Colon (tissue), 2 donors: Measurements from ENCODE around the gene CEP164.

ENCODE experiments used
- FAIRE-seq: peaks from 2 replicates; lab custom pipeline; 2012; peaks lifted over from hg19 to GRCh38; lab: Jason Lieb, UNC
- donor health status: control.
- donor health status: control.

The CEP164 gene

GRCh38 chr11:117366875-117367274 is 39.2 kb downstream of the CEP164 start:
- FAIRE-seq: no peak

DNA sequence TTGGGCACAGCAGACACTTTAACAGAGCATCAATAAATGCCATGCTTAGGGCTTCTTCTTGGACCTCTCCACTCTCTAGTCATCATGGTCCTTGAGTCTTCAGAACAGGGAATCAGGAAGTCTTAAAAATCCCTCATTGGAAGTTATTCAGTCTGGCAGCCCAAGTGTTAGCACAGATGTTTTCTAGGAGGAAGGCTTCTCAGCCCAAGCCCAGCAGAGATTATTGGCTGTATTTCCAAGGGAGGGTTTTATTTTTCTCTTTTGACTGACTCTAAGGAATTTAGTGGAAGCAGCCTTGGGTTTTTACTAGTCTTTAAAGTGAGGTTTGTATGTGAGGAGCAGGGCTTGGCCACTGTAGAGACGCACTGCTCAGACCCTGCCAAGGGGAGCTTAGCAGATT is 41.9 kb downstream of the CEP164 start:
- no peak for FAIRE-seq

DNA sequence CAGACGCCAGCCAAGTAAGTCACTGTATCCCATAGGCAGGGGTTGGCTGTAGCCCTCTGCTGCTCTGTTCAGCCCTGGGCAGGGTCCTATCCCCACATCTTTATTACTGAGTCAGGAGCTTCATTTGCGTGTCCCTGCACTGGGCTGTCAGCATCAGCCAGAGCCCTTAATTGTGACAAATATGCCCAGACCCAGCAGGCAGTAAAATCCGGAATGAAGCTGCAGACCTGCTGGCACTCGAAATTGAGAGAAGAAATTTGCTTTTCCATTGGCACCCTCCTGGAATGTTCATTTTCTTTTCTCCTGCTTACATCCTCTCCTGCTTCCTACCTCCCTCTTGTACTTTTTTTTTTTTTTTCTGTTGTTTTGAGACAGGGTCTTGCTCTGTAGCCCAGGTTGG is 43.8 kb downstream of the CEP164 start:
- no peak for FAIRE-seq

- FAIRE-seq: no peak
Observed at GRCh38 chr11:117374316-117375055, 46.8 kb downstream of the CEP164 start.

- FAIRE-seq: no peak
Observed at GRCh38 chr11:117375960-117376359, 48.3 kb downstream of the CEP164 start.

GRCh38 chr11:117376517-117376916 is 48.9 kb downstream of the CEP164 start:
- no peak for FAIRE-seq

DNA sequence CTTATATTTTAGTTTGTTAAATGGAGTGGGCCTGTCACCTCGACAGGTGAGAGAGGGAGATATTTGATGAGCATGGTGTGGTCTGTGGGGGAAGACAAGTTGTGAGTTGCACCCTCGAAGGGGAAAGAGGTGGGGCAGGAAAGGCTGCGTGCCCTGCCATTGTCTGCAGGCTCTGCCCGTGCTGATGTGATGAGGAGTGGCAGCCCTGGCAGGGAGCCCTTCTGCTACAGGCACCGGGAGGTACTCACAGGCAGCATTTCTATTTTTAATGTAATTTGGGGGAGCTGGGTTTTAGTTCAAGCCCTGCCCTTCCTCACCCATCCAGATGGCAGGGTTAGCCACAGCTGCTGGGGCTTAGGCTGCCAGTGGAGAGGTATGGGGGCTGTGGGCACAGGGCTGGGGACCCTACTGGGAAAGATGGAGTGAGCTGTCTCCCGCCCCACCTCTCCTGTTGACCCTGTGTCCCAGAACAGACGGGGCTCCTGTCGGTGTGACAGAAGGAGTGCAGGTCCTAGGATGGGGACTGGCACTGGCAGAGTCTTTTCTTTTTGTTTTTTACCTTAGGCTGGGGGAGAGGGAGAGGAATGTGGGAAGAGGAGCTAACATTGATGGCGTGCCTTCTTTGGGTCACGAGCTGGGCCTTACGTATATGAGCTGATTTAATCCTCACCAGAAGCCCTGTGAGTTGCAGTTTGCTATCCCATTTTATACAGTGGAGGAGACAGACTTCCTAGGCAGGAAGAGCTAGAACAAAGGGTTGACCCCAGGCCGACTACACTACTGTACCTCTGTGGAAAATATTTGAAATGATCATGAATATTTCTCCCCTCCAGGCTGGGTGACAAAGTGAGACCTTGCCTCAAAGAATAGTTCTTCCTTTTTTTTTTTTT is 51.6 kb downstream of the CEP164 start:
- no peak for FAIRE-seq

DNA sequence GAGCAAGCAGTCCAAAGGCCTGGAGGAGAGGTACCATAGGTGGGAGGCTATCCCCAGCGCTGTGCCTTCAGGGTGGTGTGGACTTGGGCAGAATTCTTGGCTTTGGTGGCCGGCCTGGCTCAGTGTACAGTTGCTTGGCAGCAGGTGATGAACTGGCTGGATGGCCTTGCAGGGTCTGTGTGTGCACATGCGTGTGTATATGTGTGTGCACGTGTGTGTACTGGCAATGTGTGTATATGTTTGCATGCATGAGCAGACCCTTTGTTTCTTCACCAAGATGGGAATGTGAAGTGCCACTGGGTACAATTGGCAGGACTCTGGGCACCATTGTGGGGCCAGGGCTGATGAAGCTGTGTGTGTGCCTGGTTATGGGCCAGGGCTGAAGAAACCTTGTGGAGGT is 53.0 kb downstream of the CEP164 start:
- FAIRE-seq: no peak

DNA sequence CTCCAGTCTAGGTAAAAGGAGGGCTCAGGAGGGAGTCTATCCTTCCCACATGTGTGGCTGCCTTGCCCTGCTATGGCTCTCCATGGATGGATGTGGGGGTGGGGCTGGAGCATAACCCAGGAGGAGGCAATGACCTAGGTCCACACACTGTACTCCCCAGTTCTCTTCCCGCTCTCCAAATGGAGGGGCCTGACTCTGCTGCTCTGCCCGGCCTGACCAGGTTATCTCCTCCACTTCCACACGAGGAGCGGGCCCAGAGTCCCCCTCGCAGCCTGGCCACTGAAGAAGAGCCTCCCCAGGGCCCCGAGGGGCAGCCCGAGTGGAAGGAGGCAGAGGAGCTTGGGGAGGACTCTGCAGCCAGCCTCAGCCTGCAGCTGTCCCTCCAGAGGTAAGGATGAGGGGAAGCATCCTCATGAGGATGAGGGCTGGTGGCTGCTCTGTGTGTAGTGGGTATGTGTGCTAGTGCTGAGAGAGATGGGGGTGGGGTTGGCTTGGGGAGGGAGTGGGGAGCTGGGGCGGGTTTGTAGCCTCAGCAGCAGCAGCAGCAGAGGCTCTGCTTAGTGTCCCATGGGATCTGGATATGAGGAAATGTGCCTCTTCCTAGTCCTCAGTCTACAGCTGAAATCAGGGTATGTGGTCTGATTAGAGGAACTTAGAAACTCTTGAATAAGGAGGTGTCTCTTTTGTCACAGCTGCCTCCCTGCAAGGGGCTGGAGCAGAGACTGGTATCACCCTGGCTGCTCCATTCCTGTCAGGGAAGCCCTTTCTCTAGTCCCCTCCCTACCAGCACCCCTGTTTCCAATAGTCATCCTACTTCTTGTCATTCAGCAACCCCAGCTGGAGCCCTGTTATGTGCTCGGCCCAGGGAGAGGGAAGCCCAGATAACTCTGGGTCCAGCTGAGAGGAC is 54.1 kb downstream of the CEP164 start:
- no peak for FAIRE-seq

DNA sequence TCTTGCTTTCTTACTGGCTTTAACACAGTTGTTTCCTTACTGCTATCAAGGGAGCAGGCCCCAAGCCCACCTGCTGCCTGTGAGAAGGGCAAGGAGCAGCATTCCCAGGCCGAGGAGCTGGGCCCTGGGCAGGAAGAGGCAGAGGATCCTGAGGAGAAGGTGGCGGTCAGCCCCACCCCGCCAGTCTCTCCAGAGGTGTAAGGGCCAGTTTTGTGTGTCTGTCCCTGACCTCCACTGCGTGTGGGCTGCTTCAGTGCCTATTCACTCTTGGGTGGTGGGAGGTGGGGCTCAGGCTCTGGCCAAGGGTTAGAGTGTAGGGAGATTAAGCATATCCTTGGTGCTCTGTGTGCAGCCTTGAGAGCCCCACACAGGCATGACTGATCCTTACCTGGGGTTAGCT is 55.1 kb downstream of the CEP164 start:
- FAIRE-seq: no peak

DNA sequence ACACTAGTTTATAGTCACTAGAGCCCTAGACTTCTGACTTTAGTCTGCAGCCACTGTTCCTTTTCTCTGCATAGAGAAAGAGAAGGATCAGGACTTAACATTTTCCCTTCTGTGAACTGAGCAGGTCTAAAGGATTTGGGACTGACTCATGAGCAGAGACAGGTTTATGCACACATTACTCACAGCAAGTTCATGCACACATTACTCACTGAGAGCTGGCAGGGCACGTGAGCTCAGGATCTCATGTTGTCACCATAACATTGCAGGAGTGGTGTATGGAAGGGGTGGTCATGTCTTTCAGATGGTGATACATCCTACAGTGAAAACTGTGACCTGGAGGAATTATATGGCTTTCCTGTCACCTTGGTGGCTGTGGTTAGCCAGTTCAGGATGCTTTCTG is 56.4 kb downstream of the CEP164 start:
- FAIRE-seq: no peak

- FAIRE-seq: no peak
Observed at GRCh38 chr11:117385471-117385870, 57.8 kb downstream of the CEP164 start.

DNA sequence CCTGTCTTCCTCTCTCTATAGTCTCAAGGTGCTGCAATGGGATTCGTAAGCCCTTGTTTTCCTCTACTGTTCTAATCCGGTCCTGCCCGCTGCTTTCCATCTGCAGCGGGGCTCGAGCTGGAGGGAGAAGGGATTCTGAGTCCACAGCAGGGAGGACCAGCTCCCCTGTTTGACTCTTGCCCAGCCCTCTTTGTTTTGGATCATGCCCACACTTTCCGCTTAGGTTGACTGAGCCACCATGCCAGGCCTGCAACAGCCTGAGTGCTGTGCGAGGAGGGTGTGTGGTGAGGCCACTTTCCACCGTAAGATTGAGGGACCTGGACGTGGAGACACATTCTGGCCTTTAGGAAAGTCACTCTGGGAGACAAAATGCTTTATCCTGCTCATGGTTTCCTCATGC is 58.3 kb downstream of the CEP164 start:
- FAIRE-seq: no peak

GRCh38 chr11:117387992-117388755 is 60.5 kb downstream of the CEP164 start:
- FAIRE-seq: no peak

- no peak for FAIRE-seq
Observed at GRCh38 chr11:117390743-117391142, 63.1 kb downstream of the CEP164 start.

GRCh38 chr11:117391181-117391580 is 63.5 kb downstream of the CEP164 start:
- no peak for FAIRE-seq

DNA sequence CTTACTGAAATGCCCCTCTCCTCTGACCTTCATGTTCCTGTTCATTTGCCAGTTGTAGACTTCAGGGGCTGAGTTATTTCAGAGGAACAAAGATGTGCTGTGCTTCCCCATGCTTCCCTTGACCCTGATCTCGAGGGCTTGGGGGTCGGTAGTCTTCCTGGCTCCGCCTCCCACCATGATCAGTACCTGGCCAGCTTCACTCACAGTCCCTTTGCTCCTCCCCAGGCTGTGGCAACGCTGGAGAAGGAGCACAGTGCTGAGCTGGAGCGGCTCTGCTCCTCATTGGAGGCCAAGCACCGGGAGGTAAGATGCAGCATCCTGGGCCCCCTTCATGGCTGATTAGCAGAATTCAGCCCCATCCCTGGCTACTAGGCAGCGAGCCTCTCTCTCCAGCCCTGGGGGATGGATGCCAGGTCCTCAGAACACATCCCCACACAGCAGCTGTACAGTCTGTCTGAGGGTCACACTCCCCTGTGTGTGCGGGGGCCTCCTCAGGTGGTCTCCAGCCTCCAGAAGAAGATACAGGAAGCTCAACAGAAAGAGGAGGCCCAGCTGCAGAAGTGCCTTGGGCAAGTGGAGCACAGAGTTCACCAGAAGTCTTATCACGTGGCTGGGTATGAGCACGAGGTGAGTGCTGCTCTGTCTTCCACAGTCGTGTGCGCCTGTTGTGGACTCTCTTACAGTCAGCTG is 64.5 kb downstream of the CEP164 start:
- no peak for FAIRE-seq

- no peak for FAIRE-seq
Observed at GRCh38 chr11:117392979-117393378, 65.3 kb downstream of the CEP164 start.

- FAIRE-seq: no peak
Observed at GRCh38 chr11:117394221-117394925, 66.7 kb downstream of the CEP164 start.

DNA sequence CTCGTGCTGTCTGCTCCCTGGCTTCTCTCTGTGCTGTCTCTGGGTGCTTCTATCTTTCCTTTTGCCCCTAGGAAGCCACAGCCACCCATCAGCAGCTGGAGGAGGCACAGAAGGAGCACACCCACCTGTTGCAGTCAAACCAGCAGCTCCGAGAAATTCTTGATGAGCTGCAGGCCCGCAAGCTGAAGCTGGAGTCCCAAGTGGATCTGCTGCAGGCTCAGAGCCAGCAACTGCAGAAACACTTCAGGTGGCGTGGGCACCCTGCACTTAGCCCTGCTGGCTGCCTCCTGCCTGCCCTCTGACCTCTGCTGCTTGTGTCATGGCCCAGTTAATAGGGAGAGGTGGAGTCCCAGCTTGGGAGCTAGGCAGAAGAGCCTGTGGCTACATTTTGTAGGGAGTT is 67.8 kb downstream of the CEP164 start:
- no peak for FAIRE-seq
